Fibroblast of the conjunctiva (primary cell): ENCODE results near the gene GRAMD2B.

Experiments
- DNase-seq: peaks from one replicate; pipeline ENCODE4 v3.0.0-alpha.2; 2010; ENCODE audit warnings: low read depth

The GRAMD2B gene

GRCh38 chr5:126538579-126538978, 115.4 kb downstream of the GRAMD2B start:
- DNase-seq, result no peak

- DNase-seq, result no peak
Measured at GRCh38 chr5:126540631-126541030, 117.4 kb downstream of the GRAMD2B start.

- no peak for DNase-seq
Measured at GRCh38 chr5:126542441-126542840, 119.2 kb downstream of the GRAMD2B start.

GRCh38 chr5:126543009-126543408, 119.8 kb downstream of the GRAMD2B start:
- no peak for DNase-seq

GRCh38 chr5:126543660-126544059, 120.5 kb downstream of the GRAMD2B start:
- DNase-seq, result no peak
